ENCODE results near the gene TDRD6. TPM values are rescaled to one million over a fixed set of nuclear protein-coding genes. Genes with fewer than 3 reads are reported as not detected.
A peak's percentile ranks its signal among the peaks of the same experiment; 100 is the strongest.
"Not testable (repeated sequence)": the region's sequence is repeated elsewhere in the genome, so short reads cannot be mapped to it uniquely, and the experiment has no call there.

TDRD6 gene, protein sequence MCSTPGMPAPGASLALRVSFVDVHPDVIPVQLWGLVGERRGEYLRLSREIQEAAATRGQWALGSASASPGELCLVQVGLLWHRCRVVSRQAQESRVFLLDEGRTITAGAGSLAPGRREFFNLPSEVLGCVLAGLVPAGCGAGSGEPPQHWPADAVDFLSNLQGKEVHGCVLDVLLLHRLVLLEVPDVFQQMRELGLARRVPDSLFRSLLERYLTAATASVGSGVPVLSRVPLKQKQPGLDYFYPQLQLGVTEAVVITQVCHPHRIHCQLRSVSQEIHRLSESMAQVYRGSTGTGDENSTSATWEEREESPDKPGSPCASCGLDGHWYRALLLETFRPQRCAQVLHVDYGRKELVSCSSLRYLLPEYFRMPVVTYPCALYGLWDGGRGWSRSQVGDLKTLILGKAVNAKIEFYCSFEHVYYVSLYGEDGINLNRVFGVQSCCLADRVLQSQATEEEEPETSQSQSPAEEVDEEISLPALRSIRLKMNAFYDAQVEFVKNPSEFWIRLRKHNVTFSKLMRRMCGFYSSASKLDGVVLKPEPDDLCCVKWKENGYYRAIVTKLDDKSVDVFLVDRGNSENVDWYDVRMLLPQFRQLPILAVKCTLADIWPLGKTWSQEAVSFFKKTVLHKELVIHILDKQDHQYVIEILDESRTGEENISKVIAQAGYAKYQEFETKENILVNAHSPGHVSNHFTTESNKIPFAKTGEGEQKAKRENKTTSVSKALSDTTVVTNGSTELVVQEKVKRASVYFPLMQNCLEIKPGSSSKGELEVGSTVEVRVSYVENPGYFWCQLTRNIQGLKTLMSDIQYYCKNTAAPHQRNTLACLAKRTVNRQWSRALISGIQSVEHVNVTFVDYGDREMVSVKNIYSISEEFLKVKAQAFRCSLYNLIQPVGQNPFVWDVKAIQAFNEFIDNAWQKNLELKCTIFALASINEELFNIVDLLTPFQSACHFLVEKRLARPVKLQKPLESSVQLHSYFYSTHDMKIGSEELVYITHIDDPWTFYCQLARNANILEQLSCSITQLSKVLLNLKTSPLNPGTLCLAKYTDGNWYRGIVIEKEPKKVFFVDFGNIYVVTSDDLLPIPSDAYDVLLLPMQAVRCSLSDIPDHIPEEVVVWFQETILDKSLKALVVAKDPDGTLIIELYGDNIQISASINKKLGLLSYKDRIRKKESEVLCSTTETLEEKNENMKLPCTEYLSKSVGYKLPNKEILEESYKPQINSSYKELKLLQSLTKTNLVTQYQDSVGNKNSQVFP (N-terminal part only)
- not detected for total RNA-seq

DNA sequence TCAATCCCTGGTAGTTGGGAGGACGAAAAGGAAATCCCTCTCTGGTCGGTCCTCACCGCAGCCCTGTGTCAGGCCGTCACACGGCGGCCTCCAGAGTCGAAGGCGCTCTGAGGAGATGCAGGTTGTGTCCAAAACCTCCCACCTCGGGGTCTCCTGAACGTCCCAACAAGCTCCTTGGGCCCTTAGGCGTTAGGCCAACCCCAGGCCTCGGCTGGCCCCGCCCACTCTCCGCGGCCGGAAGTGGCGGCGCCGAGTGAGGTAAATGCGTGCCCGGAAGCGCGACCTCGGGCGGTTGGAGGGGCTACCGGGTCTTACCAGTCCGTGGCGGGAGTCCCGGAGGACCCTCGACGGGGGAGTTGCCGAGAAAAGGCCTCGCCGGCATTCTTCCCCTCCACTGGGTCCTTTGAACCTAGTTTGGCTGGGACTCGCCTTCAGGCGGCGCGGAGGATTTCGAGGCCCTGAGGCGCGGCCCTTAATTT, at the start of gene TDRD6:
TDRD6 (plus strand) TSS at position 267 of the 479 bp plus-strand sequence. CDS start 244 bp downstream, outside the sequence.
- H3K4me1 Mint-ChIP-seq (ENCODE audit: low read depth in 2 of 2), result no peaks in the 10 kb centered on the region
- ATAC-seq (no peak), DNase-seq (ENCODE audit: low spot score) (no peak)
- H3K4me3 Mint-ChIP-seq, result no peak within 1 kb of the TSS
- H3K27ac Mint-ChIP-seq, result no peak within 1 kb of the TSS
- H3K36me3 Mint-ChIP-seq, result no peaks in the 10 kb centered on the region
- peaks cover 9 to 30% of the 10 kb centered on the region in 2 donors for H3K27me3 Mint-ChIP-seq
- H3K9me3 Mint-ChIP-seq, result no peaks in the 10 kb centered on the region

DNA sequence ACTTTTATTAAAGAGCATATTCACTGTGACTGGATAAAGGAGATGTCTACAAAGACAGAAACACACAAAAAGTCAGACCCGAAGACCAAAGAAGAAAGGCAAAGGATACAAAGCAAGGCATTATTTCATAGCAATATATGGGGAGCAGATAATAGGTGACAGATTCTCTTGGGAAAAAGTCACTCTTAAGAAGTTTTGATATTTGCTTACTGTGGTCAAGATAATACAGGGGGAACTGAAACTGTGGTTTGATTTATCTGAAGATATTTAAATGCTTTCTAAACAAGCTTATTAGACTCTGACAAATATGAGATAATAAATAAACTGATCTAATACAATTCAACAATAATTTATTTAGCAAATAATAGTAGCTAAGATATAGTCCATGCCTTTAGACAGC, 49.8 kb upstream of the TDRD6 start:
- Mint-ChIP-seq H3K4me3 (no peak overlapping the region), H3K4me1 (ENCODE audit: low read depth in 2 of 2) (no peaks in the 10 kb centered on the region), H3K9me3 (no peaks in the 10 kb centered on the region), H3K27me3 (peaks cover 7 to 30% of the 10 kb centered on the region in 2 donors), H3K27ac (no peak overlapping the region), H3K36me3 (no peaks in the 10 kb centered on the region)
- ATAC-seq (no peak), DNase-seq (ENCODE audit: low spot score) (no peak)

DNA sequence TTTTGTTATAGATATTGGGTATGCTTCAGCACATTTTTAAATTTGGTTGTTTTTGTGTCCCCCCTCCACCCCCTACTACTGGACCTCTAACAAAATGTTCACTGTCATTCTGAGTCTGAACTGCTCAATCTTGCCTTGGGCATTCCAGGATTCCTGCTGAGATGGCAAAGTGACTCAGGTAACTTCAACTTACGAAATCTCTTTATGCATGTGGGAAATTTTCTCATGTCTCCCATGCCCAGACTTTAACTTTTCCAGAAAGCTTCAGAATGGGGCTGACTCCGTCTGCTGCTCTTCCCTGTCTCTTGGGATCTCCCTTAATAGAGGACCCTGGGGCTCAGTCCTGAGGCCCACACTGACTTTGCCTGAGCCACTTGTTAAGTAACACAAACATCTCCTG, 49.0 kb upstream of the TDRD6 start:
- no peaks in the 10 kb centered on the region for H3K36me3 Mint-ChIP-seq
- no peak overlapping the region for H3K27ac Mint-ChIP-seq
- DNase-seq (ENCODE audit: low spot score), result no peak
- H3K4me1 Mint-ChIP-seq (ENCODE audit: low read depth in 2 of 2), result no peaks in the 10 kb centered on the region
- no peak for ATAC-seq
- H3K27me3 Mint-ChIP-seq, result peaks cover 9 to 33% of the 10 kb centered on the region in 2 donors
- no peak overlapping the region for H3K4me3 Mint-ChIP-seq
- H3K9me3 Mint-ChIP-seq, result no peaks in the 10 kb centered on the region

DNA sequence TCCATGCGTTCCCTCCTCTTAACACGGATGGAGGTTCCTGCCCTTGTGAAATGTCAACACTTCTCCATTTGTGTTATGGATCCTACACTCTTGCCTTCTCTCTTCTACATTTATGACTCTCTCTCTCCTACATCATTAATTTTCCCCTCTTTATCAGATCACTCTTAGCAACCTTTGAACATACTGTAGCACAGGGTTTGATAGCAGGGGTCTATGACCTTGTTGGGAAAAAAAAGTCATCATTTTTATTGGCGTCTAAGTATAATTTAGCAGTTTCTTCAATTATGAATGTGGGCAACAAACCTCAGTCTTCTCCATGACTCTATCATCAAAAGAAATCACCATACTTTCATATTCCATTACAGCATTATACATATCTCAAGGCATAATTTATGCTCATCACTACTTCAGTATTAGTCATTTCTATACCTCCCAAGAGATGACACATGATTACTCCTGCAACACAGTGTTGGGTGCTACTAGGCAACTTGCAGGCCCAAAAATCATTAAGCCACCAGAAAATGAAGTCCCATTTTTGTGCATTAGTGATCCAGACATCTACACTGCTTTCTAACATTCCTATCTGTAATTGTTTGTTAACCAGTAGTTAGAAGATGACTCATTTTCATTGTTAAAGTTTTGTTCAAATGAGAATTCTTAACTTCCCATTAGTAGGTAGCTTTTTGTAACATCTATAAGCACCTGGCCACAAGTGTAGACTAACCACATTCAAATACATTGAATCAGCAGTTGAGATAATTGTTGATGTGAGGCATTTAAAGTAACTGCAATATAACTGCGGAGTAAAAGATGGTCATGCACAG, 44.5 kb upstream of the TDRD6 start:
- no peaks in the 10 kb centered on the region for H3K36me3 Mint-ChIP-seq
- no peak overlapping the region for H3K4me3 Mint-ChIP-seq
- H3K27ac Mint-ChIP-seq, result no peak overlapping the region
- H3K4me1 Mint-ChIP-seq (ENCODE audit: low read depth in 2 of 2), result no peaks in the 10 kb centered on the region
- no peaks in the 10 kb centered on the region for H3K9me3 Mint-ChIP-seq
- peak in 1 of 2 donors; percentile 52 for ATAC-seq
- peaks cover 10 to 50% of the 10 kb centered on the region in 2 donors for H3K27me3 Mint-ChIP-seq
- DNase-seq (ENCODE audit: low spot score), result no peak

DNA sequence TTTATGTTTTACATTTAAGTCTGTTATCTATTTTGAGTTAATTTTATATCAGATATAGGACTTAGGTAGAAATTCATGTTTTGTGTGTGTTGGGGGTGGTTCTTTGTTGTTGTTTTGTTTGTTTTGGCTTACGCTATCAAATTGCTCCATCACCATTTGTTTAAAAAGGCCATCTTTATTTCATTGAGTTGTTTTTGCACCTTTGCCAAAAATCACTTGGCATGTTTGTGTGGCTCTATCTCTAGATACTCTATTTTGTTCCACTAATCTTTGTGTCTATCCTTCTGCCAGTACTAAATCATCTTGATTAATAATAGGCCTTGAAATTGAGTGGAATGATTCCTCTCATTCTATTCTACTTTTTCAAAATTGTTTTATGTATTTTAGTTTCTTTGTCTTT, 42.4 kb upstream of the TDRD6 start:
- Mint-ChIP-seq H3K27ac (no peak overlapping the region), H3K4me3 (no peak overlapping the region), H3K27me3 (peaks cover 7 to 51% of the 10 kb centered on the region in 2 donors), H3K9me3 (no peaks in the 10 kb centered on the region), H3K36me3 (no peaks in the 10 kb centered on the region), H3K4me1 (ENCODE audit: low read depth in 2 of 2) (no peaks in the 10 kb centered on the region)
- DNase-seq (ENCODE audit: low spot score) (no peak), ATAC-seq (no peak)

DNA sequence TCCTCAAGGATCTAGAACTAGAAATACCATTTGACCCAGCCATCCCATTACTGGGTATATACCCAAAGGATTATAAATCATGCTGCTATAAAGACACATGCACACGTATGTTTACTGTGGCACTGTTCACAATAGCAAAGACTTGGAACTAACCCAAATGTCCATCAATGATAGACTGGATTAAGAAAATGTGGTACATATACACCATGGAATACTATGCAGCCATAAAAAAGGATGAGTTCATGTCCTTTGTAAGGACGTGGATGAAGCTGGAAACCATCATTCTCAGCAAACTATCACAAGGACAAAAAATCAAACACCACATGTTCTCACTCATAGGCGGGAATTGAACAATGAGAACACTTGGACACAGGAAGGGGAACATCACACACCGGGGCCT, 39.6 kb upstream of the TDRD6 start:
- H3K4me3 Mint-ChIP-seq; DNase-seq (ENCODE audit: low spot score); H3K36me3 Mint-ChIP-seq; H3K4me1 Mint-ChIP-seq (ENCODE audit: low read depth in 2 of 2); H3K9me3 Mint-ChIP-seq; ATAC-seq; H3K27ac Mint-ChIP-seq: not testable (repeated sequence)
- H3K27me3 Mint-ChIP-seq, result peaks cover 18 to 58% of the 10 kb centered on the region in 2 donors

DNA sequence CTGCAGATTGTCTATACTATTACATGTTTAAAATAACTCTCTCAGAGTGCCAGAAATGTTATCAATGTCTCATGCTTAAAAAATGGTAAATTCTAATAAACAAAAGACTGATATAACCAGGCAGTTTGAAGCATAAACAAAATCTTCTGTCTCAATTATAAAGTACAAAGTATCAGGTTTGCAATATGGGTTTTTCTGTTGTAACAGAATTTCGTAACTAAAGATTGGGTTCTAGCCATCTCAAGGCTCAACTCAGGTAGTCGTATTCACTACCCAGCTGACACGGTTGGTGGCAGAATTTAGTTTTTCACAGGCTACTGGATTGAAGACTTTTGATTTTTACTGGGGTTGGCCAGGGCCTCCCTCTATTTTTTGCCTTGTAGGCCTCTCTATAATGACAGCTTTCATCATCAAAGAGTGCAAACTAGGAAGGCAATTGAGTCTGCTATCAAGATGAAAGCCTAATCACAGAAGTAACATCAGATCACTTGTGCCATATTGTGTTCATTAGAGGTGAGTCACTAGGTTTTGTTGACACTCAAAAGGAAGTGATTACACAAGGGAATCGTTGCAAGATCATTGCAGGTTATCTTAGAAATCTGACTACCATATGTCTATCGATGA, 38.7 kb upstream of the TDRD6 start:
- Mint-ChIP-seq H3K4me3 (no peak overlapping the region), H3K27ac (no peak overlapping the region), H3K27me3 (peaks cover 24 to 62% of the 10 kb centered on the region in 2 donors), H3K9me3 (no peaks in the 10 kb centered on the region), H3K4me1 (ENCODE audit: low read depth in 2 of 2) (peaks cover 12 to 14% of the 10 kb centered on the region in 2 donors), H3K36me3 (no peaks in the 10 kb centered on the region)
- ATAC-seq, result no peak
- no peak for DNase-seq (ENCODE audit: low spot score)

DNA sequence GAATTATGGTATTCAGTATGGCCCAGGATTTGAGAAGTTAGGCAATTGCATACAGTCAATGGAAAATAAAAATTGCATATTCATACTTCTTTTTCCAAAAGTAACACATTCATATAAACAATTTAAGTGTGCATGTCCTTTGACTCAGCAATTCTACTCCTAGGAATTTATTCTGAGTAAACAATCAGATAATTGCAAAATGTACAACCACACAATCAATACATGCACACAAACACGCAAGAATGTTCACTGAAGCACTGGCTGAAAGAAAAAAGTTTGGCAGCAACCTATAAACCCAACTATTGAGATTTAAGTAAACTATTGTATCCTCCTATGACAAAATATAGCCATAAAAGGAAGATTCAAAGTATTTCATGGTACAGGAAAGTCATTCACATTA, 36.7 kb upstream of the TDRD6 start:
- ATAC-seq (no peak), DNase-seq (ENCODE audit: low spot score) (no peak)
- Mint-ChIP-seq H3K9me3 (no peaks in the 10 kb centered on the region), H3K4me3 (no peak overlapping the region), H3K4me1 (ENCODE audit: low read depth in 2 of 2) (peaks cover 12 to 14% of the 10 kb centered on the region in 2 donors), H3K27me3 (peaks cover 27 to 58% of the 10 kb centered on the region in 2 donors), H3K36me3 (no peaks in the 10 kb centered on the region), H3K27ac (no peak overlapping the region)

DNA sequence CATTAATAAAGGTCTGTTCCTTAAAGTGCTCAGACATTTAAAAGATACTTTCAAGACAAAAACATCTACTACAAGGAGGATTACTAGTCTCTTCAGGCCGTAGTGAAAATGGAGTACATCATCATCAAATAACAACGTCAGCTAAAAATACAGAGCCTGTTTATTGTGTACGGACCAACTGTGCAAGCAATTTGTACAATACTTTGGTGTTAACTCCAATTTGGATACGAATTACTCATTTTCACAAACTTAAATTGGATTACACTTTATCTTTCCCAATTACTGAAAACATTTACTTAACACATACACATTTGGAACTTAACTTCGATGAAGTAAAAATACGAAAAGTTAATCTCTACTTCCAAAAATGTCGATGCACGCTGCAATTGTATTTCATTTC, 35.9 kb upstream of the TDRD6 start:
- DNase-seq (ENCODE audit: low spot score), result no peak
- no peaks in the 10 kb centered on the region for H3K9me3 Mint-ChIP-seq
- H3K27ac Mint-ChIP-seq, result no peak overlapping the region
- H3K27me3 Mint-ChIP-seq, result peaks cover 27 to 50% of the 10 kb centered on the region in 2 donors
- no peaks in the 10 kb centered on the region for H3K36me3 Mint-ChIP-seq
- H3K4me1 Mint-ChIP-seq (ENCODE audit: low read depth in 2 of 2), result peaks cover 12 to 14% of the 10 kb centered on the region in 2 donors
- no peak for ATAC-seq
- H3K4me3 Mint-ChIP-seq, result peak overlapping the region; percentile 86

DNA sequence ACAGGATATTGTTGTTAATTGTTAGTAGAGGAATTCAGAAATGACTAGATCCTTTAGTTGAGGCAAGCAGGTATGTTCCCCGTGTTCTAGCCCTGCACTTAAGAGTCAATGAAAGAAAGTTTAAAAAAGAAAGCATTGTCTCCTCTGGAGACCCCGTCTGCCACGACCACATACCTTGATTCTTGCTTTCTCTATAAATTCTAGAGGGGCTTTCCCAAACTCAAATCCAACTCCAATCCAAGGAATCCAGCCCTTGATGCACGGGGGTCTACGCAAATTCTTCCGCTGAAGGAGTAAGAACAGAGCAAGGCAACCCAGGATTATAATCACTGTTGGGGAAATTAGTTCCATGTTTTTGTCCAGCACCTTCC, 35.5 kb upstream of the TDRD6 start:
- Mint-ChIP-seq H3K36me3 (no peaks in the 10 kb centered on the region), H3K9me3 (no peaks in the 10 kb centered on the region), H3K4me3 (peak overlapping the region; percentile 86), H3K27me3 (peaks cover 27 to 46% of the 10 kb centered on the region in 2 donors), H3K27ac (no peak overlapping the region), H3K4me1 (ENCODE audit: low read depth in 2 of 2) (peaks cover 12 to 14% of the 10 kb centered on the region in 2 donors)
- ATAC-seq, result no peak
- DNase-seq (ENCODE audit: low spot score), result no peak

DNA sequence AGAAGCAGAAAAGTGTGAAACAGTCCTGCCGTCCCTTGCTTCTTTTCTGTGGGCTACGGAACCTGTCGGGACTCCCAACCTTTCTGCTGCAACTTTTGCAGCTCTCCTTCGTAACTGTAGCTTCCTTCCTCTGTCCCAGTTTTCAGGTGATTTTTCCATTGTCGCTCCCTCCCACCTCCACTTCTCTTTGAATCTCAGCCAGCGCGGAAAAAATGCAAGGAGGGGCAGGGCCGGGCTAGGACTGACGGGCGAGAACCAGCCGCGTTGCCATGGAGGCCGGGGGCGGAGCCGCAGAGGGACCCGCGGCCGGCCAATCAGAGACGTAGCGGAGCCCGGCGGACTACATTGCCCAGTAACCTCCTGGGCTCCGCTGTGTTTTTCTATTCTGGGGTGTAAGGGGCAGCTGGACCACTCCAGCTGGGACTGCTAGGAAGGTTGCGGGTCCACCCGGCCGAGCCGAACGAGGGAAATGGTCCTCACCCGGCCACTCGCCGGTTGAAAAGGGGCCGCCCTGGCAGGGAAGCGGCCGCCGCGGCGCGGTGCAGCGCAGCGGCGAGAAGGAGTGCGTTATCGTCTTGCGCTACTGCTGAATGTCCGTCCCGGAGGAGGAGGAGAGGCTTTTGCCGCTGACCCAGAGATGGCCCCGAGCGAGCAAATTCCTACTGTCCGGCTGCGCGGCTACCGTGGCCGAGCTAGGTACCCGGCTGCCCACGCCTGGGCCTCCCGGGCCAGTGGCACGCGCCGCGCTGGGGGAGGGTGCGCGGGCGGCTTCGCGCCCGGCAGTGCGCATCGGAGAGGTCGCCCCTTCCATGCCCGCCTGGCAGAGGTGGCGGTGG, 34.9 kb upstream of the TDRD6 start, which contains the start of the genes CYP39A1 and SLC25A27:
CYP39A1 (minus strand) TSS at position 216 of the 836 bp plus-strand sequence. CDS start 236 bp downstream, outside the sequence.
SLC25A27 (plus strand) TSS at position 373 of the 836 bp plus-strand sequence; CDS start at position 591, 218 bp downstream.
- Mint-ChIP-seq H3K4me3 (peak within 1 kb of the TSS; percentile 86), H3K9me3 (no peaks in the 10 kb centered on the region), H3K36me3 (no peaks in the 10 kb centered on the region), H3K27ac (no peak within 1 kb of the TSS), H3K27me3 (peaks cover 27 to 45% of the 10 kb centered on the region in 2 donors), H3K4me1 (ENCODE audit: low read depth in 2 of 2) (peaks cover 12 to 14% of the 10 kb centered on the region in 2 donors)
- ATAC-seq (peak; percentile 100), DNase-seq (ENCODE audit: low spot score) (peak; percentile 85)
